ENCODE data around the gene SOX6.

- TF ChIP-seq CTCF (IDR thresholded peaks at IDR 0.05) (no peak), ZFX (IDR thresholded peaks at IDR 0.05; ENCODE audit: borderline replicate concordance) (no peak)
These were observed 274.8 kb downstream of the SOX6 start for GRCh38 chr11:16081382-16082094.

All from 22Rv1 (cell line).